Measurements from ENCODE around the gene ORC1.

Gene ORC1

GRCh38 chr1:52352690-52353089, 51.5 kb downstream of the ORC1 start:
- FAIRE-seq (no peak), DNase-seq (ENCODE audit: extremely low spot score, insufficient read length, low read depth) (no peak)

- no peak for FAIRE-seq
Observed at GRCh38 chr1:52348704-52349300, 55.4 kb downstream of the ORC1 start.

GRCh38 chr1:52346653-52347052, 57.6 kb downstream of the ORC1 start:
- FAIRE-seq, result no peak
- no peak for DNase-seq (ENCODE audit: extremely low spot score, insufficient read length, low read depth)

More at GRCh38 chr1:52348704-52349300, 55.4 kb downstream of the ORC1 start:
- no peak for DNase-seq (ENCODE audit: extremely low spot score, insufficient read length, low read depth)

GRCh38 chr1:52345252-52345651, 59.0 kb downstream of the ORC1 start:
- DNase-seq (ENCODE audit: extremely low spot score, insufficient read length, low read depth), result no peak
- no peak for FAIRE-seq

- FAIRE-seq (no peak), DNase-seq (ENCODE audit: extremely low spot score, insufficient read length, low read depth) (no peak)
Observed at GRCh38 chr1:52343979-52344378, 60.2 kb downstream of the ORC1 start.

- no peak for FAIRE-seq
- no peak for DNase-seq (ENCODE audit: extremely low spot score, insufficient read length, low read depth)
Observed at GRCh38 chr1:52341655-52342260, 62.5 kb downstream of the ORC1 start.

GRCh38 chr1:52337439-52337838, 66.8 kb downstream of the ORC1 start:
- FAIRE-seq, result no peak
- no peak for DNase-seq (ENCODE audit: extremely low spot score, insufficient read length, low read depth)

- FAIRE-seq (no peak), DNase-seq (ENCODE audit: extremely low spot score, insufficient read length, low read depth) (no peak)
Observed at GRCh38 chr1:52334906-52335528, 69.2 kb downstream of the ORC1 start.

- DNase-seq (ENCODE audit: extremely low spot score, insufficient read length, low read depth) (no peak), FAIRE-seq (no peak)
Observed at GRCh38 chr1:52332411-52332810, 71.8 kb downstream of the ORC1 start.

- DNase-seq (ENCODE audit: extremely low spot score, insufficient read length, low read depth) (no peak), FAIRE-seq (no peak)
Observed at GRCh38 chr1:52328615-52329014, 75.6 kb downstream of the ORC1 start.

GRCh38 chr1:52325786-52326185, 78.4 kb downstream of the ORC1 start:
- DNase-seq (ENCODE audit: extremely low spot score, insufficient read length, low read depth), result no peak

GRCh38 chr1:52323731-52324130, 80.5 kb downstream of the ORC1 start:
- no peak for DNase-seq (ENCODE audit: extremely low spot score, insufficient read length, low read depth)
- no peak for FAIRE-seq

More at GRCh38 chr1:52325786-52326185, 78.4 kb downstream of the ORC1 start:
- no peak for FAIRE-seq

All from GM18507 (cell line).